GM18499 (cell line): Measurements from ENCODE around the gene UBAP1L.
"Not testable (repeated sequence)": the region's sequence is repeated elsewhere in the genome, so short reads cannot be mapped to it uniquely, and the experiment has no call there.

Experiments
- ATAC-seq: cut with Tn5 transposase; IDR thresholded peaks from one replicate; pipeline ENCODE4 v1.9.1; 2021; ENCODE audit warnings: moderate number of reproducible peaks; ENCODE audit not compliant: insufficient read depth, unreplicated experiment

UBAP1L gene

DNA sequence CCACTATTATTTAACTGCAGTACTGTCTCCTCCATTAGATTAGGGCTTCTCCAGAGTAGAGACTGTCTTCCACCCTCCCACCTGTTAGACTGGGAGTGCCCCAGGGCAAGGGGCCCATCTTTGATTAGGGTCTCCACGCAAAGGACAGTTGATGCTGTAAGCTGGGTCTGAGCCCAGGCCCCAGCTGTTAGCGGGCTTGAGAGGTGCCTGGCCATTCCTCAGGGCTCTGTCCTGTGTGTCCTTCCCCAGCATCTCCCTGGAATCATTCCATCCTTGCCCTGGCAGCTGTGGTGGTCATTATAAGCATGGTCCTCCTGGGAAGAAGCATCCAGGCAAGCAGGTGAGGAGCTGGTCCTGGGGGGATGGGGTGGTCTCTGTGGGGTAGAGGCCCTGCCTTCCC, 63.7 kb downstream of the UBAP1L start:
- ATAC-seq = no peak

DNA sequence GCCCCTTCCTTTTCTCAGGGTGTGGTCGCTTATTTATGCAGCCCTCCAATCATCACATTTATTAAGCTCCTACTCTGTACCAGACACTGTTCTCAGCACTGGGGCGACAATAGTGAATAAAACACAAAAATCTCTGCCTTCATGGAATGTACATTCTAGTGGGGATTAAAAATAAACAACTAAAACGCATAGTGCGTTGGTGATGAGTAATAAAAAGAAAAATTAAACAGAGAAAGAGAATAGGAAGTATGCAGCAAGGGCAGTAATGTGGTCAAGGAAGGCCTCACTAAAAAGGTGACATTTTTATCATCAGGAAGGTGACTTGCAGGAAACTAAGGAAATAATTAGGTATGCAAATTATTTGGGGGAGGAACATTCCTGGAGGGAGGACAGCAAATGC, 64.7 kb downstream of the UBAP1L start:
- ATAC-seq = no peak

- ATAC-seq = no peak
Measured at GRCh38 chr15:65049418-65049840, 65.6 kb downstream of the UBAP1L start.

DNA sequence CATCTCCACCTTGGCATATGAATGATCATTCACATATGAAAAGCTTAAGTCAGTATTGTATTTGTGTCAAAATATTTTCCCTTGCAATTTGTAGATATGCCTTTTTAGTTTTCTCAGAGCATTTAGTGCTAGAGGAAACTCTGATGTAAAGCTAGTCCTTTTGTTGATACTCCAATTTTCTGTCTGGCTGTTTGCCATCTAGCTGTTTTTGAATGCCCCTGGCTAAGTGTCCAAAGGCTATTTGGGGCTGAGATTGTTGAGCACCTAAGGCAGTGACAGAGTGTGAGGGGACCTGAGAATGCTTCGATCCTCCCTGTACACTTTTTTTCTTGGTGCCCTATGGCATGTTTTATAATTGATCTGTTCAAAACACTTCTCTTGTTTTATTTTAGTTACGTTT, 66.8 kb downstream of the UBAP1L start:
- no peak for ATAC-seq

GRCh38 chr15:65044724-65045481, 70.1 kb downstream of the UBAP1L start, which contains the start of gene SLC51B:
SLC51B (plus strand) TSS chr15:65045387; CDS start chr15:65050005, 4,618 bp downstream.
- no peak for ATAC-seq

- not testable (repeated sequence) for ATAC-seq
Measured at GRCh38 chr15:65044218-65044617, 70.8 kb downstream of the UBAP1L start.

GRCh38 chr15:65042776-65043327, 72.1 kb downstream of the UBAP1L start:
- ATAC-seq = no peak
